CD14-positive monocyte (primary cell): ENCODE results near the gene DMPK. TPM values are rescaled to one million over a fixed set of nuclear protein-coding genes. Genes with fewer than 3 reads are reported as not detected.
A peak's percentile ranks its signal among the peaks of the same experiment; 100 is the strongest.

Experiments used
- DNase-seq, 3 donors: peaks; one replicate each; pipeline ENCODE4 v3.0.0-alpha.2; 2011 to 2022
- H2AFZ ChIP-seq: 2 replicates; pipeline ENCODE4 v1.6.0; 2012; ENCODE audit warnings: mild to moderate bottlenecking, low read depth, low read length, inconsistent platforms; ENCODE audit not compliant: insufficient read depth, poor library complexity, severe bottlenecking
- H3K27ac ChIP-seq, 2 donors: 1 replicate in 1 of 2; 2 replicates in 1 of 2; pipeline ENCODE4 v1.5.1; 2012 to 2013; ENCODE audit warnings: low read length in 2 of 2, control low read depth in 1 of 2, inconsistent platforms in 1 of 2, low read depth in 1 of 2, mild to moderate bottlenecking in 1 of 2
- H3K27me3 ChIP-seq, 2 donors: one replicate each; pipeline versions ENCODE4 v1.6.0 to v1.6.1; 2011 to 2013; ENCODE audit warnings: low read length in 2 of 2; ENCODE audit not compliant: control insufficient read depth in 2 of 2, insufficient read depth in 2 of 2
- H3K36me3 ChIP-seq, 2 donors: replicated peaks in 1 of 2; 1 replicate in 1 of 2; 2 replicates in 1 of 2; pipeline versions ENCODE4 v1.5.1 to v1.6.1; 2012 to 2013; ENCODE audit warnings: low read length in 2 of 2, control low read depth in 1 of 2, inconsistent platforms in 1 of 2, mild to moderate bottlenecking in 1 of 2; ENCODE audit not compliant: insufficient read depth in 2 of 2, control insufficient read depth in 1 of 2
- H3K4me1 ChIP-seq, 2 donors: 1 replicate in 1 of 2; 2 replicates in 1 of 2; pipeline versions ENCODE4 v1.5.1 to v1.6.1; 2012 to 2013; ENCODE audit warnings: low read length in 2 of 2, control low read depth in 1 of 2, inconsistent platforms in 1 of 2, mild to moderate bottlenecking in 1 of 2, moderate library complexity in 1 of 2; ENCODE audit not compliant: insufficient read depth in 2 of 2, control insufficient read depth in 1 of 2
- H3K4me2 ChIP-seq: replicated peaks from 2 replicates; pipeline ENCODE3; 2012; ENCODE audit warnings: low read length, moderate library complexity, mild to moderate bottlenecking; ENCODE audit not compliant: poor library complexity, severe bottlenecking; ENCODE audit errors: extremely low read depth
- H3K4me3 ChIP-seq, 3 experiments: fragments of 200-600 bp in 1 of 3; sonication (generic) in 1 of 3; replicated peaks in 1 of 3; 1 replicate in 2 of 3; 2 replicates in 1 of 3; pipeline ENCODE4 v1.5.1; 2011 to 2013; ENCODE audit warnings: low read length in 3 of 3, mild to moderate bottlenecking in 3 of 3, control low read depth in 2 of 3, low read depth in 2 of 3, inconsistent platforms in 1 of 3, moderate library complexity in 1 of 3
- H3K79me2 ChIP-seq: 2 replicates; pipeline ENCODE4 v1.6.0; 2012; ENCODE audit warnings: mild to moderate bottlenecking, control low read depth, inconsistent platforms, low read length, moderate library complexity; ENCODE audit not compliant: insufficient read depth
- H3K9ac ChIP-seq: 2 replicates; pipeline ENCODE4 v1.6.0; 2017; ENCODE audit warnings: low read length, mild to moderate bottlenecking; ENCODE audit not compliant: insufficient read depth, poor library complexity, severe bottlenecking
- H3K9me3 ChIP-seq, 2 donors: replicated peaks in 1 of 2; 1 replicate in 1 of 2; 2 replicates in 1 of 2; pipeline versions ENCODE4 v1.5.1 to v1.6.1; 2012 to 2013; ENCODE audit warnings: low read length in 2 of 2, control low read depth in 1 of 2; ENCODE audit not compliant: control insufficient read depth in 1 of 2, insufficient read depth in 1 of 2
- H4K20me1 ChIP-seq: 2 replicates; pipeline ENCODE4 v1.6.0; 2012; ENCODE audit warnings: mild to moderate bottlenecking, low read length, control low read depth, moderate library complexity; ENCODE audit not compliant: insufficient read depth
- H3K27ac Mint-ChIP-seq, 7 donors: one replicate each; pipeline ENCODE4 v1.8.0; 2020; ENCODE audit warnings: mild to moderate bottlenecking in 7 of 7, mixed read lengths in 7 of 7, moderate library complexity in 6 of 7, inconsistent platforms in 2 of 7
- H3K27me3 Mint-ChIP-seq, 3 donors: one replicate each; pipeline ENCODE4 v1.8.0; 2021 to 2022; ENCODE audit warnings: low read depth in 3 of 3, mild to moderate bottlenecking in 3 of 3, mixed read lengths in 3 of 3, moderate library complexity in 3 of 3, inconsistent platforms in 1 of 3
- H3K36me3 Mint-ChIP-seq, 2 donors: one replicate each; pipeline ENCODE4 v1.8.0; 2020; ENCODE audit warnings: mixed read lengths in 2 of 2, inconsistent platforms in 1 of 2, mild to moderate bottlenecking in 1 of 2
- H3K4me1 Mint-ChIP-seq: one replicate; pipeline ENCODE4 v1.8.0; 2020; ENCODE audit warnings: mild to moderate bottlenecking, mixed read lengths
- H3K4me3 Mint-ChIP-seq, 2 donors: one replicate each; pipeline ENCODE4 v1.8.0; 2020; ENCODE audit warnings: mild to moderate bottlenecking in 2 of 2, mixed read lengths in 2 of 2, moderate library complexity in 1 of 2
- H3K9me3 Mint-ChIP-seq, 7 donors: one replicate each; pipeline ENCODE4 v1.8.0; 2020 to 2022; ENCODE audit warnings: mixed read lengths in 7 of 7, mild to moderate bottlenecking in 6 of 7, moderate library complexity in 6 of 7, inconsistent platforms in 2 of 7
- CTCF ChIP-seq: fragments of 200-600 bp; IDR thresholded peaks from one replicate; pipeline ENCODE4 v1.8.0; 2022; ENCODE audit warnings: antibody characterized with exemption, mild to moderate bottlenecking
- WGBS: methylation state at CpG from one replicate; pipeline ENCODE4 v1.1.5; 2013; ENCODE audit warnings: missing lambda C conversion rate; ENCODE audit not compliant: insufficient coverage; 5-methylcytosine and 5-hydroxymethylcytosine counted together
- intact Hi-C, 2 donors: fragments of 100-400 bp; cut with micrococcal nuclease; formaldehyde crosslinking; loops; one replicate each; pipeline versions ENCODE4 v1.15.0 to v1.15.1; 2023
- polyA plus RNA-seq, 3 donors: library from polyadenylated mRNA; depleted of rRNA in 1 of 3; unstranded in 2 of 3; stranded (reverse) in 1 of 3; fragments of 300-500 nt in 2 of 3; fragments of >200 nt in 1 of 3; fragmentation: Illumina TruSeq in 2 of 3; gene quantifications; 1 replicate in 2 of 3; 2 replicates in 1 of 3; pipeline ENCODE4 v1.2.3, GENCODE V29; 2012 to 2021

DMPK gene
- polyA plus RNA-seq, 3 donors: 0.17 to 3.8 TPM; not detected in 1

- Histone ChIP-seq H3K79me2 (no peaks in the 10 kb centered on the region), H3K4me2 (peak overlapping the region; percentile 72), H3K4me3 (peak overlapping the region in 1 of 3 experiments; percentile 39), H3K27me3 (peaks cover 9 to 50% of the 10 kb centered on the region in 2 donors), H3K27ac (no peak overlapping the region), H4K20me1 (peaks cover 12% of the 10 kb centered on the region), H3K9ac (peak overlapping the region; percentile 6), H3K4me1 (peaks cover 20 to 25% of the 10 kb centered on the region in 2 donors), H2AFZ (no peak overlapping the region), H3K36me3 (no peaks in the 10 kb centered on the region), H3K9me3 (peaks cover 7 to 9% of the 10 kb centered on the region in 2 donors)
- Mint-ChIP-seq H3K36me3 (peaks cover 0 to 1% of the 10 kb centered on the region in 2 donors), H3K4me3 (peak overlapping the region in 1 of 2 donors; percentile 86), H3K27ac (peak overlapping the region in 2 of 7 donors; percentile 53 to 80), H3K4me1 (peaks cover 21% of the 10 kb centered on the region), H3K27me3 (peaks cover 71 to 78% (median 76%) of the 10 kb centered on the region in 3 donors), H3K9me3 (peaks cover 3 to 15% (median 8%) of the 10 kb centered on the region in 7 donors)
- 0% methylated on average over 4 of the region's 7 CpGs for WGBS
- intact Hi-C loops: no loop called here
- TF ChIP-seq CTCF: no peak
- DNase-seq: peak in 2 of 3 donors; percentile 52 to 63
Measured at GRCh38 chr19:45809643-45810159, 27.4 kb upstream of the DMPK start.

DNA sequence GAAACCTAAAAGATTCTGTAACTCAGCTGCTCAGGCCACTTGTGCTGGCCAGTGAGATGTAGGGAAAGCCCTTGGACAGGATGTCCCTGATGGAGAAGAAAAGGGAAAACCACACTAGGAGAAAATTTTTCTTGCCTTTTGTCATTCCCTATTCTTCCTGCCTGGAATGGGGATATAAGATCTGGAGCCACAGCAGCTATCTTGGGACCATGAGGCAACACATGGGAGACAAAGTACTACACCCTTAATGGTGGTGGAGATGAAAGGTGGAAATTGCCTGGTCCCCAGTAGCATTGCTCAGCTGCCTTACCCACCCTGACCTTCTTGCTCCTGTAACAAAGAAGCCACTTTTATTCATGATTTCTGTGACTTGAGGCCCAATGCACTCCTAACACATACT is 23.4 kb upstream of the DMPK start:
- peaks cover 75 to 85% (median 82%) of the 10 kb centered on the region in 3 donors for H3K27me3 Mint-ChIP-seq
- H3K4me1 ChIP-seq: peaks cover 20 to 25% of the 10 kb centered on the region in 2 donors
- peaks cover 21% of the 10 kb centered on the region for H3K4me1 Mint-ChIP-seq
- peaks cover 11 to 65% of the 10 kb centered on the region in 2 donors for H3K27me3 ChIP-seq
- no peaks in the 10 kb centered on the region for H3K79me2 ChIP-seq
- TF ChIP-seq CTCF: no peak
- H4K20me1 ChIP-seq: no peaks in the 10 kb centered on the region
- H3K27ac ChIP-seq: no peak overlapping the region
- no peak overlapping the region for H3K4me2 ChIP-seq
- H2AFZ ChIP-seq: no peak overlapping the region
- peak overlapping the region in 1 of 2 donors; percentile 81 for H3K4me3 Mint-ChIP-seq
- no peaks in the 10 kb centered on the region for H3K36me3 ChIP-seq
- no peaks in the 10 kb centered on the region for H3K36me3 Mint-ChIP-seq
- peaks cover 7% of the 10 kb centered on the region in 2 donors for H3K9me3 ChIP-seq
- H3K9me3 Mint-ChIP-seq: peaks cover 4 to 19% (median 9%) of the 10 kb centered on the region in 7 donors
- no peak overlapping the region for H3K9ac ChIP-seq
- no peak overlapping the region for H3K27ac Mint-ChIP-seq
- no peak for DNase-seq
- H3K4me3 ChIP-seq: no peak overlapping the region
- intact Hi-C loops: no loop called here
